Stimulated activated CD8-positive, alpha-beta memory T cell treated with anti-CD3 and anti-CD28 coated beads, Interleukin-12 subunit alpha, Interleukin-12 subunit beta, amount 100 ng/mL, for 1 hour (primary cell): ENCODE measurements around the gene NRXN2.
A peak's percentile ranks its signal among the peaks of the same experiment; 100 is the strongest.
"Not testable (repeated sequence)": the region's sequence is repeated elsewhere in the genome, so short reads cannot be mapped to it uniquely, and the experiment has no call there.

Source experiments
- DNase-seq: peaks from one replicate; pipeline ENCODE4 v3.0.0-alpha.2; 2020; ENCODE audit warnings: low read depth

NRXN2 gene

GRCh38 chr11:64674774-64675173, 48.2 kb downstream of the NRXN2 start:
- no peak for DNase-seq

- DNase-seq = no peak
These were observed 49.7 kb downstream of the NRXN2 start for GRCh38 chr11:64673279-64673678.

GRCh38 chr11:64672875-64673274, 50.1 kb downstream of the NRXN2 start:
- DNase-seq = no peak

GRCh38 chr11:64670975-64671374, 52.0 kb downstream of the NRXN2 start:
- no peak for DNase-seq

GRCh38 chr11:64667154-64667745, 55.7 kb downstream of the NRXN2 start:
- DNase-seq = no peak

- DNase-seq = no peak
These were observed 57.6 kb downstream of the NRXN2 start for GRCh38 chr11:64665411-64665821.

GRCh38 chr11:64664236-64664870, 58.6 kb downstream of the NRXN2 start:
- DNase-seq = not testable (repeated sequence)

- DNase-seq = no peak
These were observed 59.3 kb downstream of the NRXN2 start for GRCh38 chr11:64663656-64664055.

- no peak for DNase-seq
These were observed 61.4 kb downstream of the NRXN2 start for GRCh38 chr11:64661614-64662013.

- DNase-seq = no peak
These were observed 61.9 kb downstream of the NRXN2 start for GRCh38 chr11:64661146-64661545.

- DNase-seq = no peak
These were observed 62.3 kb downstream of the NRXN2 start for GRCh38 chr11:64660706-64661105.

GRCh38 chr11:64660205-64660604, 62.8 kb downstream of the NRXN2 start:
- no peak for DNase-seq

GRCh38 chr11:64659417-64660144, 63.4 kb downstream of the NRXN2 start:
- DNase-seq = no peak

GRCh38 chr11:64658265-64658664, 64.7 kb downstream of the NRXN2 start:
- no peak for DNase-seq

GRCh38 chr11:64656862-64657261, 66.1 kb downstream of the NRXN2 start:
- DNase-seq = no peak

GRCh38 chr11:64655941-64656601, 66.9 kb downstream of the NRXN2 start:
- no peak for DNase-seq

GRCh38 chr11:64654958-64655541, 67.9 kb downstream of the NRXN2 start:
- DNase-seq = no peak

- DNase-seq = no peak
These were observed 68.6 kb downstream of the NRXN2 start for GRCh38 chr11:64654439-64654838.

- DNase-seq = no peak
These were observed 69.5 kb downstream of the NRXN2 start for GRCh38 chr11:64653388-64653973.

- peak; percentile 51 for DNase-seq
These were observed 70.2 kb downstream of the NRXN2 start for GRCh38 chr11:64652586-64653387.

GRCh38 chr11:64650923-64651523, 72.0 kb downstream of the NRXN2 start:
- no peak for DNase-seq
